HEK293T (cell line): ENCODE results near the gene ARMS2.

Source experiments
- ARNT ChIP-seq: fragments of 450-650 bp; IDR thresholded peaks from 2 replicates; pipeline ENCODE4 v1.6.1; 2017; ENCODE audit warnings: mild to moderate bottlenecking
- BHLHE40 ChIP-seq: fragments of 450-650 bp; IDR thresholded peaks from 2 replicates; pipeline ENCODE4 v1.6.1; 2016; ENCODE audit warnings: mild to moderate bottlenecking, moderate library complexity, borderline replicate concordance
- CTBP1 ChIP-seq: fragments of 450-650 bp; IDR thresholded peaks from 2 replicates; pipeline ENCODE4 v1.6.1; 2016; ENCODE audit warnings: borderline replicate concordance
- ELF4 ChIP-seq: fragments of 450-650 bp; IDR thresholded peaks from 2 replicates; pipeline ENCODE4 v1.6.1; 2017; ENCODE audit warnings: antibody characterized with exemption
- FOXK2 ChIP-seq: fragments of 450-650 bp; IDR thresholded peaks from 2 replicates; pipeline ENCODE4 v1.6.1; 2016; ENCODE audit warnings: mild to moderate bottlenecking
- FOXM1 ChIP-seq: fragments of 450-650 bp; IDR thresholded peaks from 2 replicates; pipeline ENCODE4 v1.6.1; 2017; ENCODE audit warnings: mild to moderate bottlenecking, borderline replicate concordance
- HDGF ChIP-seq: fragments of 450-650 bp; IDR thresholded peaks from 2 replicates; pipeline ENCODE4 v1.6.1; 2017; ENCODE audit warnings: antibody characterized with exemption, borderline replicate concordance
- L3MBTL2 ChIP-seq: fragments of 450-650 bp; conservative IDR thresholded peaks from 2 replicates; pipeline ENCODE4 v1.6.1; 2016; ENCODE audit warnings: mild to moderate bottlenecking
- LEF1 ChIP-seq: fragments of 450-650 bp; IDR thresholded peaks from 2 replicates; pipeline ENCODE4 v1.6.1; 2017; ENCODE audit warnings: mild to moderate bottlenecking, borderline replicate concordance
- SUZ12 ChIP-seq: fragments of 450-650 bp; IDR thresholded peaks from 2 replicates; pipeline ENCODE4 v1.6.1; 2016; ENCODE audit warnings: mild to moderate bottlenecking
- TARDBP ChIP-seq: fragments of 450-650 bp; IDR thresholded peaks from 2 replicates; pipeline ENCODE4 v1.6.1; 2016
- ZNF384 ChIP-seq: fragments of 450-650 bp; IDR thresholded peaks from 2 replicates; pipeline ENCODE4 v1.6.1; 2016

DNA sequence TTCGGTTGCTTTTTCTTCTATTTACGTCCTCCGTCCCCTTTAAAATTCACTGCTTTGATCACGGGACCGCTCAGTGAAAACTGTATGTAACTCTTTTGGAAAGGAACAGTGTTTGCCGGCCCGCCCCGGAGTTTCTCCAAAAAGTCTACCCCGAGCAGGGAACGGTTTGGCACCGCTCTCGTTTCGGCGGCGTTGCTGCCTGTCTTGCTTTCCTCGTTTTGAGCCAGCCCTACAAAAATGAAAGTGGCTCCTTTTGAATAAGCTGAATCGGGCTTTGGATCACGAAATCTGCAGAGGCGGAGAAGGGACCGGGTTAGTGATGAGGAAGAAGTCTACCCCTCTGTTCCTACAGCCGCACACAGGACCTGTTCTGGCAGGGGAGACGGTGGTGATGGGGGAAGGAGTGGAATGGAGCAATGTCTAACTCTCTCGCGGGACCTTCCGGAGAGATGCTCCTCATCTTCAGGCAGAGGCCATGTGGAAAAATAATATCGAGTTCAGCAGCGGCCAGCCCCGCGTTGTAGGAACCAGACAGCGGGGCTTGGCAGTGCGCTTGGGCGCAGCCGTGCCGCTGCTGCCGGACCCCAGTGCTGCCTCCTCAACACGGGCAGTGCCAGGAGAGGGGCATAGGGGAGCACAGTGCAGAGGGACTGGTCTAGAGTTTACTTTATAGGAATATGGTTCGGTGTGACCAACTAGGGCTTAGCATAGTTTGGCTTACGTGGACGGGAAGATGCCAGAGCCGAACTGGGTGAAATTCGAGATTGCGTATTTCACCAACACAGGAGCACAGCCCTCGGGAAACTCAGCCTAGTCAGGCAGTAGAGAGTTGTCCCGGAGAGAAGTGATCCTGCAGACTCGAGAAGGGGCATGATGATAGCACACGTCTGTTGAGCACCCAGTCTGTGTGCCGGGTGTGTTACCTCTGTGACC lies 8.3 kb downstream of the ARMS2 start:
- no peak for TF ChIP-seq TARDBP
- no peak for TF ChIP-seq ZNF384
- no peak for TF ChIP-seq FOXM1
- no peak for TF ChIP-seq LEF1
- TF ChIP-seq HDGF = no peak
- no peak for TF ChIP-seq FOXK2
- TF ChIP-seq SUZ12 = no peak
- TF ChIP-seq L3MBTL2 = no peak
- TF ChIP-seq ELF4 = no peak
- no peak for TF ChIP-seq ARNT
- TF ChIP-seq CTBP1 = no peak
- no peak for TF ChIP-seq BHLHE40
